Prostate gland (tissue), 2 donors: ENCODE measurements around the gene IRF6. TPM values are rescaled to one million over a fixed set of nuclear protein-coding genes. Genes with fewer than 3 reads are reported as not detected.
A peak's percentile ranks its signal among the peaks of the same experiment; 100 is the strongest.

Experiments
- DNase-seq: peaks from one replicate; pipeline ENCODE4 v3.0.0-alpha.2; 2019; ENCODE audit warnings: low spot score
- H3K27ac ChIP-seq, 2 donors: fragments of 200-600 bp; sonication (generic); 2 replicates each; pipeline ENCODE4 v1.5.1; 2017 to 2019
- H3K27me3 ChIP-seq: fragments of 200-600 bp; sonication (generic); replicated peaks from 2 replicates; pipeline ENCODE4 v1.5.1; 2019; ENCODE audit not compliant: insufficient read depth
- H3K36me3 ChIP-seq, 2 donors: fragments of 200-600 bp; sonication (generic); 1 replicate in 1 of 2; 2 replicates in 1 of 2; pipeline versions ENCODE4 v1.5.1 to v1.8.1; 2017 to 2019
- H3K4me1 ChIP-seq: fragments of 200-600 bp; sonication (generic); replicated peaks from 2 replicates; pipeline ENCODE4 v1.5.1; 2019
- H3K4me3 ChIP-seq, 2 donors: fragments of 200-600 bp; sonication (generic); 2 replicates each; pipeline ENCODE4 v1.5.1; 2017 to 2019
- H3K9me3 ChIP-seq: fragments of 200-600 bp; sonication (generic); 2 replicates; pipeline ENCODE4 v1.5.1; 2017
- CTCF ChIP-seq, 4 experiments: fragments of 200-600 bp in 2 of 4; fragments of 450-650 bp in 2 of 4; sonication (generic) in 2 of 4; IDR thresholded peaks; 1 replicate in 3 of 4; 2 replicates in 1 of 4; pipeline ENCODE4 v1.5.1; 2016 to 2019; ENCODE audit warnings: antibody characterized with exemption in 4 of 4, mild to moderate bottlenecking in 2 of 4, moderate library complexity in 2 of 4
- POLR2A ChIP-seq: fragments of 450-650 bp; IDR thresholded peaks from one replicate; pipeline ENCODE4 v1.6.1; 2016; ENCODE audit warnings: antibody characterized with exemption, mild to moderate bottlenecking
- POLR2AphosphoS5 ChIP-seq: sonication (generic); formaldehyde crosslinking; IDR thresholded peaks from one replicate; pipeline ENCODE4 v1.6.1; 2017; ENCODE audit warnings: antibody characterized with exemption
- WGBS: methylation state at CpG from one replicate; pipeline ENCODE4 v1.1.5; 2018; 5-methylcytosine and 5-hydroxymethylcytosine counted together
- intact Hi-C: fragments of 100-400 bp; cut with DNase I; formaldehyde crosslinking; loops from one replicate; pipeline ENCODE4 v1.14.2; 2022
- total RNA-seq, 2 donors: library from RNA; depleted of rRNA; stranded (reverse); fragments of >200 nt; gene quantifications; one replicate each; pipeline ENCODE4 v1.1.0, GENCODE V29; 2016

Gene IRF6
- total RNA-seq, 2 donors from 2014 or later = 59.8 to 118 TPM

- no peaks in the 10 kb centered on the region for H3K36me3 ChIP-seq
- TF ChIP-seq POLR2AphosphoS5 = peak; percentile 66
- no peak for TF ChIP-seq POLR2A
- peak; percentile 44 to 73 (median 64) for TF ChIP-seq CTCF (IDR thresholded peaks at IDR 0.05)
- WGBS = 24% methylated on average over 12 of the region's 12 CpGs
- H3K4me3 ChIP-seq = no peak overlapping the region
- H3K27ac ChIP-seq = peak overlapping the region; percentile 46 to 48
- H3K27me3 ChIP-seq = no peaks in the 10 kb centered on the region
- no peaks in the 10 kb centered on the region for H3K4me1 ChIP-seq
- peak; percentile 74 for DNase-seq
- intact Hi-C loops = no loop called here
- H3K9me3 ChIP-seq = no peaks in the 10 kb centered on the region
Measured at GRCh38 chr1:209823143-209824041, 17.4 kb upstream of the IRF6 start.

- no peaks in the 10 kb centered on the region for H3K4me1 ChIP-seq
- H3K27ac ChIP-seq = peak overlapping the region in 1 of 2 donors; percentile 48
- no peaks in the 10 kb centered on the region for H3K36me3 ChIP-seq
- H3K9me3 ChIP-seq = no peaks in the 10 kb centered on the region
- no peak for DNase-seq
- intact Hi-C loops = no loop called here
- no peak for TF ChIP-seq POLR2AphosphoS5
- TF ChIP-seq POLR2A = no peak
- no peak for TF ChIP-seq CTCF (IDR thresholded peaks at IDR 0.05)
- H3K27me3 ChIP-seq = no peaks in the 10 kb centered on the region
- 24% methylated on average over 7 of the region's 7 CpGs for WGBS
- H3K4me3 ChIP-seq = no peak overlapping the region
Measured at GRCh38 chr1:209822706-209823105, 16.8 kb upstream of the IRF6 start.

- Histone ChIP-seq H3K4me3 (no peak overlapping the region), H3K4me1 (no peaks in the 10 kb centered on the region), H3K27ac (no peak overlapping the region), H3K9me3 (no peaks in the 10 kb centered on the region), H3K36me3 (no peaks in the 10 kb centered on the region), H3K27me3 (no peaks in the 10 kb centered on the region)
- 67% methylated on average over 4 of the region's 4 CpGs for WGBS
- TF ChIP-seq POLR2A (no peak), POLR2AphosphoS5 (no peak), CTCF (IDR thresholded peaks at IDR 0.05) (no peak)
- intact Hi-C loops = no loop called here
- no peak for DNase-seq
Measured at GRCh38 chr1:209820986-209821385, 15.0 kb upstream of the IRF6 start.

GRCh38 chr1:209819058-209819457, 13.1 kb upstream of the IRF6 start:
- intact Hi-C loops = no loop called here
- Histone ChIP-seq H3K9me3 (no peaks in the 10 kb centered on the region), H3K27me3 (no peaks in the 10 kb centered on the region), H3K4me1 (no peaks in the 10 kb centered on the region), H3K27ac (no peak overlapping the region), H3K4me3 (no peak overlapping the region), H3K36me3 (no peaks in the 10 kb centered on the region)
- WGBS = 70% methylated on average over 1 of the region's 1 CpG
- TF ChIP-seq POLR2A = no peak
- no peak for TF ChIP-seq POLR2AphosphoS5
- no peak for TF ChIP-seq CTCF (IDR thresholded peaks at IDR 0.05)
- no peak for DNase-seq

- no peak overlapping the region for H3K4me3 ChIP-seq
- H3K36me3 ChIP-seq = no peaks in the 10 kb centered on the region
- peak overlapping the region in 1 of 2 donors; percentile 59 for H3K27ac ChIP-seq
- intact Hi-C loops = no loop called here
- no peaks in the 10 kb centered on the region for H3K4me1 ChIP-seq
- WGBS = 100% methylated on average over 1 of the region's 1 CpG
- H3K9me3 ChIP-seq = no peaks in the 10 kb centered on the region
- no peaks in the 10 kb centered on the region for H3K27me3 ChIP-seq
- DNase-seq = no peak
- TF ChIP-seq POLR2A (no peak), POLR2AphosphoS5 (no peak)
Measured at GRCh38 chr1:209817691-209818090, 11.7 kb upstream of the IRF6 start.
